HG03565 (cell line): ENCODE results near the gene CYP4F3.
"Not testable (repeated sequence)": the region's sequence is repeated elsewhere in the genome, so short reads cannot be mapped to it uniquely, and the experiment has no call there.

Source experiments
- ATAC-seq: cut with Tn5 transposase; IDR thresholded peaks from one replicate; pipeline ENCODE4 v1.9.1; 2021; ENCODE audit warnings: mild to moderate bottlenecking, moderate library complexity; ENCODE audit not compliant: unreplicated experiment

Gene CYP4F3

GRCh38 chr19:15666186-15666585 lies 25.5 kb downstream of the CYP4F3 start:
- no peak for ATAC-seq

GRCh38 chr19:15666883-15667282 lies 26.2 kb downstream of the CYP4F3 start:
- no peak for ATAC-seq

GRCh38 chr19:15669440-15669839 lies 28.7 kb downstream of the CYP4F3 start:
- no peak for ATAC-seq

GRCh38 chr19:15669891-15670290 lies 29.2 kb downstream of the CYP4F3 start:
- ATAC-seq, result no peak

- no peak for ATAC-seq
Measured at GRCh38 chr19:15671237-15671821, 30.6 kb downstream of the CYP4F3 start.

GRCh38 chr19:15671891-15672579 lies 31.3 kb downstream of the CYP4F3 start:
- ATAC-seq, result no peak

GRCh38 chr19:15672580-15673175 lies 32.0 kb downstream of the CYP4F3 start, which contains the start of gene CYP4F12:
Gene CYP4F12, plus strand, starts transcription at chr19:15673087. Its CDS starts 443 bp downstream, at chr19:15673530.
- ATAC-seq, result no peak

- no peak for ATAC-seq
Measured at GRCh38 chr19:15673176-15673654, 32.5 kb downstream of the CYP4F3 start.

- ATAC-seq, result no peak
Measured at GRCh38 chr19:15675560-15675959, 34.9 kb downstream of the CYP4F3 start.

- no peak for ATAC-seq
Measured at GRCh38 chr19:15679089-15679488, 38.4 kb downstream of the CYP4F3 start.

- not testable (repeated sequence) for ATAC-seq
Measured at GRCh38 chr19:15679865-15680264, 39.2 kb downstream of the CYP4F3 start.

- ATAC-seq, result no peak
Measured at GRCh38 chr19:15680478-15681322, 40.0 kb downstream of the CYP4F3 start.

GRCh38 chr19:15683411-15683810 lies 42.7 kb downstream of the CYP4F3 start:
- ATAC-seq, result no peak

GRCh38 chr19:15684828-15685227 lies 44.1 kb downstream of the CYP4F3 start:
- ATAC-seq, result no peak

- no peak for ATAC-seq
Measured at GRCh38 chr19:15696654-15697194, 56.0 kb downstream of the CYP4F3 start.

- ATAC-seq, result no peak
Measured at GRCh38 chr19:15701757-15702533, 61.2 kb downstream of the CYP4F3 start.

- ATAC-seq, result no peak
Measured at GRCh38 chr19:15702534-15702930, 61.8 kb downstream of the CYP4F3 start.
